Stimulated activated naive CD4-positive, alpha-beta T cell treated with Interleukin-2 at 50 U/mL for 16 hours (primary cell): ENCODE measurements around the gene LRWD1.
"Not testable (repeated sequence)": the region's sequence is repeated elsewhere in the genome, so short reads cannot be mapped to it uniquely, and the experiment has no call there.

Experiments
- DNase-seq: peaks from one replicate; lab custom pipeline; 2025; lab: John Stamatoyannopoulos, UW

The LRWD1 gene

GRCh38 chr7:102468478-102469350 is 3.9 kb downstream of the LRWD1 start:
- DNase-seq: no peak

- no peak for DNase-seq
Measured at GRCh38 chr7:102469351-102469971, 4.7 kb downstream of the LRWD1 start.

DNA sequence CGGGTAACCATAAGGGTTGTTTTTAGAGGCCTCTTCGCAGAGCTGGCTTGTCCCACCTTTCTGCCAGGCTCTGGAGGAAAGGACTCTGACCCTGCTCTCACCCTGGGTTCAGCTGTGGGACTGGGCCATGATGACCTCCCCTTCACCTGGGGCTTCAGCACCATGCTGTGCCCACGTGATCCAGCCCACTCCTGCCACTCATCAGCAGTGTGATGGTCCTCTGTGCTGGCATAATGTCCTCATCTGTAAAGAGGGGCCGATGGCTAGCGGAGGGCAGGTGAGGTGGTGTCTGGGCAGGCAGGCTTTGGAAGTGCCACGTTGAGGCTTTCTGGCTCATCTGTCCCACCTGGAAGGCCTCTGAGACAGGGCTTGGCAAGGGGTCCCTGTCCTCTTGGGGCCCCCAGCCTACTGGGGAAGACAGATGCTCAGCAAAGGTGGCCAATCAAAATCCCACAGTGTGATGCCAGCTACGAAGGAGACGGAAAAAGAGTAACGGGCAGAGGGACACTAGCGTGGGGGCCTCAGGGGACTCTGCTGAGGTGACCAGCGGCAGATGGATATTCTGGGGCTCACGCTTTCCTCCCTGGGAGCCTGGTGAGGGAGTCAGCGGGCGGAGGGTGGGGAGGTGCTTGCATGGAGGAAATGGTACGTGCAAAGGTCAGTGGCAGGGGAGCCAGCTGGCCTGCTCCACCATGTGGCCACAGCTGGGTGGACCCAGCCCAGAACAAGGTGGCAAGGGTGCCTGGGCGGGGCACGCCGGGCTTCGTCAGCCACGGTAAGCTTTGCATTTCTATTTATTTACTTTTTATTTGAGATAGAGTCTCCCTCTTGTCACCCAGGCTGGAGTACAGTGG is 5.4 kb downstream of the LRWD1 start:
- no peak for DNase-seq

DNA sequence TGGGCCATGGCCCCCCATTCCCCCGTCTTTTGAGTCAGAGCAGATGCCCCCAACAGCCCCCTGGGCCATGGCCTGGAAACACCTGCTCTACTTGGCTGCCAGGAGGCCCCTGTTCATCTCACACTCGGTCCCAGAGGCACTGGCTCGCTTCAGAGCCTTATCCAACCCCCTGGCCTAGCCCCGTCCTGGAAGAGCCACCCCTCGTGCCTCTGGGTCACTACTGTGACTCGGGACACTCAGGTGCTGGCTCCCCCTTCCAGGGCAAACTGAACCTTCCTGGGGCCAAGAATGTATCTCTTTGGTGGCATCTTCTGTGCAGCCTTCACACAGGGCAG is 7.0 kb downstream of the LRWD1 start:
- no peak for DNase-seq

GRCh38 chr7:102472126-102473041 is 7.6 kb downstream of the LRWD1 start:
- DNase-seq: no peak

DNA sequence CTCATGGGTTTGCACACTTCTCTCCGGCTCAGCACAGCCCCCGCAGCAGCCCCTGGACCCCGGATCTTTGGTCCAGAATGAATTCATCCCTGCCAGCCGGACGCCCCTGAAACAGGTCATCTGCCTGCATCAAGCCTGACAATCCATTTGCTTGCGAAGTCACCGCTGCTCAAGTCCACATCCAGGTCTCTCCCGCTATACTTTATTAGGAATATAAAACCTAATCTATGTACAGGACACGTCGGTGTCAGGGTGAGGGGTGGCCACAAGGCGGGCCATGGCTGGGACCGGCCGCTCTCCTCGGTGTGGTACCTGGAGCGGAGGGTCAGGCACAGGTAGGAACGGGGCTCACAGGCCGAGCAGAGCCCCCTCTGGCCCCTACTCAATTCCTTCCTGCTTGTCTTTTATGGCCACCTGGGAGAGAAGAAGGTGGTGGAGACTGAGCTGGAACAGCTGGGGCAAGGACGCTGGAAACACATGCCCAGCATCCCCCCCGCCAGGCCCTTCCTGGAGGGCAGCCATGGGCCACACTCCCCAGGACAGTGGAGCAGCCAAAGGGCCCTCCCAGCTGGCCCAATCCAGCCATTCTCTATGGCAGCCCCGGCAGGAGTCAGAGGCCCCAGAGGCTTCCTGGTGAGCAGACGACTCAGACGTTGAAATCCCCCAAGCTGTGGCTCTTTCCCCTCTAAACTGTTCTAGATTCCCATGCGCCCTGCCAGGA is 8.6 kb downstream of the LRWD1 start:
- DNase-seq: no peak

GRCh38 chr7:102474116-102474515 is 9.3 kb downstream of the LRWD1 start:
- DNase-seq: not testable (repeated sequence)

DNA sequence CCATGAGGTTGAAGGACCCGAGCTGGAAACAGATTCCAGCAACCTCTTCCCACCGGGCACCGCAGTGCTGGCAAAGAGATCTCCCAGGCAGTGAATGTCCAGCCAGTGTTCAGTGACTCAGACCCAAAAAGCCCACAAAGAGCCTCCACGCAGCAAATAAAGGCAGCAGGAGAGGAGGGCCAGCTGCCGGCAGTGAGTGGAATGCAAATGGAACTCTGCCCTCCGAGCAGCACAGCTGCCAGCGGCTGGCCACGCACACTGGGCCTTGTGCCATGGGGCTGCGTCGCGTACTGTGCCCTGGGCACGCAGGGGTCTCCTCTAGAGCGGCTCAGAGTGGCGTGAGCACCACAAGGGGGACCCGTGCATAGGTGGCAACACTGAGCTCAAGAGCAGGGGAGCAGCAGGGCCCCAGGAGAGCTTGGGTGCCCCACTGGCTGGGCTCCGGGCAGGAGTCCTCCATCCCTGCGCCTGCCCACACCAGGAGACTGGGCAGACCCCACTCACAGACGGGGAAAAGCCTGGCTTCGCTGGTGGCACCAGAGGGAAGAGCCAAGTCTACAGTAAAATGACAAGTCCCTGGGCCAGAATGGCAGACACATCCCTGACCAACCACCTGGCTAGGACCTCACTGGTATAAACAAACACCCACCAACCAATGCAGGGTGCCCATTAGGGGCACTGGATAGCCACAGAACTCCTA is 10.1 kb downstream of the LRWD1 start:
- not testable (repeated sequence) for DNase-seq

- not testable (repeated sequence) for DNase-seq
Measured at GRCh38 chr7:102478314-102479208, 13.8 kb downstream of the LRWD1 start, which contains the start of gene POLR2J. TSS of gene POLR2J (minus strand) at chr7:102478922. CDS start at chr7:102478860, 62 bp downstream.

DNA sequence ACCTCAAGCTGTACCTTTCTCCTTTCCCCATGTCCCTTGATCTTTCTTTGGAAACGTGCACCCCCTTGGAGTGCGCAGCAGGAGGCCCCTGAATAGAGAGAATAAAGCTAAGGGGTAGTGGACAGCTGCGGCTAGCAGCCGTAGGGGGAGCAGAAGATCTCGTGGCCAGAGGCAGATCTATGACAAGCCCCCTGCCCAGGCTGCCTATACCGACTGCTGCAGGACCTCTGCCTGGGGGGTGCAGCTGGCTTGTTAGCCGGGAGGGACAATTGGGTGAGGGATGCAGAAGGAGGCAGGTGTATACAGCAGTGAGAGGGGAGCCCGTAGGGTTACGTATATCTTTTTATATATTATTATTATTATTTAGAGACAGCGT is 14.4 kb downstream of the LRWD1 start:
- DNase-seq: not testable (repeated sequence)

DNA sequence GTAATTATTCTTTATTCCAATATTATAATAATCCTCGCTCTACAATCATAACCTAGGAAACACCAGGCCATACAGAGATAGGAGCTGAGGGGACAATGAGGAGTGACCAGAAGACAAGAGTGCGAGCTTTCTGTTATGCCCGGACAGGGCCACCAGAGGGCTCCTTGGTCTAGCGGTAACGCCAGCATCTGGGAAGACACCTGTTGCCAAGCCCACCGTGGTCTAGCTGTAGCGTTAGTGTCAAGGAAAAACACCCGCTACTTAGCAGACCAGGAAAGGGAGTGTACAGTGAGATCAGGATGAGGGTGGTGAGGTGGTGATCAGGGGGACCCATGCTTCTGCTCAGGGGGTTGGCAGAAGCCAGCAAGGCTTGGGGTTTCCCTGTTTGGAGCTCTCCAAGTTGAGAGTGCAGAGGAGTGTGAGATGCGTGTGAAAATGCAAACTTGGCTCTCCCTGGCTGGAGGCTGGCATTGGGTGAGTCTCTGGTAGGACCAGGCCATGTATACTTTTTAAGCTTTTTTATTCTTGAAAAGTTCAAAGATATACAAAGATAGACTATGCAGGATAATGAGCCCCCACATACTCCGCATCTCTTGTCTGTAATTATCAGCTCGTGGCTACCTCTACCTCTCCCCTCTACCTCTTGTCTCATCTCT is 15.3 kb downstream of the LRWD1 start:
- not testable (repeated sequence) for DNase-seq

DNA sequence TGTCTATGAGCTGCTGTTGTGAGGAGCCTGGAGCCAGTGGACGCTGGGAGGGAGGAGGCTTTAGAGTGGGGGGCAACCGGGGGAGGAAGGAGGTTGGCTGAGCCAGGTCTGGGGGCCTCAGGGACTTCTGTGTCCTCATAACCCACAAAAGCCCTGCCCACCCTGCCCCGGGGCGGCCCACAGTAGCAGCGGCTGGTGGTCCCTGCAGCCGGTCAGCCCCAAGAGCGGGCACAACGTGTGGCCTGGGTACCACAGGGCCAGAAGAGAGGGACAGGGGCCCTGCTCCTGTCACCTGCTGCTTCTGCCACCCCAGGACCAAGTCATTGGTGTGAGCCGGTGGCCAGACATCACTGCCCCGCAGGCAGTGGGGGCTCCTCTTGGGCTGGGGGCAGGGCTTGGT is 17.2 kb downstream of the LRWD1 start:
- DNase-seq: not testable (repeated sequence)

DNA sequence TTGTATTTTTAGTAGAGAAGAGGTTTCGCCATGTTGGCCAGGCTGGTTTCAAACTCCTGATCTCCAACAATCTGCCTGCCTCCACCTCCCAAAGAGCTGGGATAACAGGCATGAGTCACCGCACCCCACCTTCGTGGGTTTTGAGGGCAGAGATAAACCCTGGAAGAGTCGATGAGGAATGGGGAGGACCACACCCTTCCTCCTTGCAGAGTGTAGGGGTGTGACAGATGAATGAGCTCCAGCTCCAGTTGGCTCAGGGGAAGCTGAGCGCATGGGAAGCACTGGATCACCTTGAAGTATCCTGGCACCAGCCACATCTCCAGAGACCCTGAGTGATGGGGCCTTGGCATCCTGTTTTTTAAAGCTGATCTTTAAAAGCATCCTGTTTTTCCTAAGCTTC is 19.5 kb downstream of the LRWD1 start:
- not testable (repeated sequence) for DNase-seq

GRCh38 chr7:102490529-102491075 is 25.8 kb downstream of the LRWD1 start:
- DNase-seq: not testable (repeated sequence)

DNA sequence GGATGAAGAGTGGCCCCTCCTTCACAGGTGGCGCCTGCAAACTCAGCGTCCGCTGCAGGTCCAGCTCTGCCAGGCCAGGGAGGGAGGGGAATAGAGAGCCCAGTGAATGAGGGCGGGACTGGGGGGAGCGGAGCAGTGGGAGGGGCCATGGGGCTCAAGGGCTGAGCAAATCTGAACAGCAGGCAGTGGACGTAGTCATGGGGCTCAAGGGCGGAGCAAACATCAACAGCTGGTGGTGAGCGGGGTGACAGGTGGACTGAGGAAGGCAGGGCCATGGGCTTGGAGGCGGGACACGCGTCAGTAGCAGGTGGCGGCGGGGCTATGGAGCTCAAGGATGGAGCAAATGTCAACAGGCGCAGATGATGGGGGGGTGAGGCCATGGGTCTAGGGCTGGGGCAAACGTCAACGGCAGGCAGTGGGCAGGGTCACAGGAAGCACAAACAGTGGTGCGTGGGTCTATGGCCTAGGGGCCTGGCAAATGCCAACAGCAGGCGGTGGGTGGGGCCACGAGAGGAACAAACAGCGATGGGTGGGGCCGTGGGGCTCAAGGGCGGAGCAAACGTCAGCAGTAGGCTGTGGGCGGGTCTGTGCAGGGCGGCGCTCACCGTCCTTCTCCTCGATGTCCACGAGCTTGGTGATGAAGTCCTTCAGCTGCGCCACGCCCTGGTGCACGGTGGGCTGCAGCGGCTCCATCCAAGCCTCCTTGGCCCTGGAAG is 28.6 kb downstream of the LRWD1 start:
- DNase-seq: not testable (repeated sequence)

DNA sequence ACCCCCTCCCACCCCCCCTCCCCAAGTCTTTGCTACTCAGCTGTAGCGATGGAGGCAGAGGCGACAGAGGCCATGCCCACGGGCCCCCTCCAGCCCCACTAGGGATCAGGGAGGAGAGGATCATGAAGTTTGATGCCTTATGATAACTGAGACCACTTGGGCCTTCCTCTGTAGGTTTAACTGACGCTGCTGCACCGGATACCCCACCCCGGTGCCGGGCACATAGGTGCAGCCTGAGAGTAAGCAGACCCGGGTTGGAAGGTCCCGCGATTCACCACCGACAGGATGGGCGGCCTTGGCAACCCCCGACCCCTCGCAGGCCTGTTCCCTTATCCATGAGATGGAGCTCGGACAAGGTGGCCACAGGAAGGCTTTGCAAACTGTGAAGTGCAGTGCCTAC is 29.2 kb downstream of the LRWD1 start:
- DNase-seq: not testable (repeated sequence)

DNA sequence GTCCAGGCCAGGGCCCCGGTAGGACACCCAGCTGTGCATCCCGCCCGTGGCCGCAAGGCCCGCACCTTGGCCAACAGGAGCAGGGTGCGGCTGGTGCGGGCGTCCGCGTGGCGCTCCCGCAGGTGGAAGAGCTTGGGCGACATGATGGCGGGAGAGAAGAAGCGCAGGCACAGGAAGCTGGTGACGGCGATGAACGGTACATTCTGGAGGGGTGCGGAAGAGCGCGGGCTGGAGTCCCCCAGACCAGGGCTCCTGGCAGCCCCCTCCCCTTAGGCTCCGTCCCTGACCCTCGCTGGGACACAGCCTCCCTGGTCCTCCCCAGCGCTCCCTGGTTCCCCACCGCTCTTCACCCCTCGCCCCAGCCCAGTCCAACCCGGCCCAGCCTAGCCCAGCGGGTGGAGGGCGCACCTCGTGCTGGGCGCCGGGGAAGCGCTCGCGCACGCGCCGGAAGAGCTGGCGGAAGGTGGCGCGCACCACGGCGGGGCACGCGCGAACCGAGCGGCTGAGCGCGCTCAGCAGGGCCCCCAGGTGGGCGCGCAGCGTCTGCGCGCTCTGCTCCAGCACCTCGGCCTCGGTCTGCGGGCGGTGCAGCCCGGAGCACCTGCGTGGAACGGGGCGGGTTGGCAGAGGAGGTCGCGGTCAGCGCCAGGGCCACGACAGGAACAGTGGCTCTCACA is 29.8 kb downstream of the LRWD1 start:
- not testable (repeated sequence) for DNase-seq
